ENCODE measurements around the gene PRAMEF8. TPM values are rescaled to one million over a fixed set of nuclear protein-coding genes. Genes with fewer than 3 reads are reported as not detected.
"Not testable (repeated sequence)": the region's sequence is repeated elsewhere in the genome, so short reads cannot be mapped to it uniquely, and the experiment has no call there.

PRAMEF8 gene
- polyA plus RNA-seq, result not detected
- long read RNA-seq, donor 1, result 0 reads
- long read RNA-seq, donor 2, result 0 reads
- long read RNA-seq, donor 3, result 0 reads
- long read RNA-seq, donor 4, result 0 reads
- long read RNA-seq, donor 5, result 0 reads
- long read RNA-seq, donor 6, result 0 reads
- long read RNA-seq, donor 7, result 0 reads
- long read RNA-seq, donor 8, result 0 reads
- long read RNA-seq, donor 9, result 0 reads
- long read RNA-seq, donor 10, result 0 reads
- long read RNA-seq, donor 11, result 0 reads

- H3K4me3 ChIP-seq (ENCODE audit: low read length); DNase-seq; H3K27ac ChIP-seq (ENCODE audit: low read length); H3K36me3 ChIP-seq (ENCODE audit: control insufficient read depth, insufficient read depth, low read length); H3K9me3 ChIP-seq (ENCODE audit: control insufficient read depth, low read depth, low read length); H3K27me3 ChIP-seq (ENCODE audit: control insufficient read depth, insufficient read depth, low read length); H3K4me1 ChIP-seq (ENCODE audit: control insufficient read depth, insufficient read depth, low read length): not testable (repeated sequence)
- no CpG with 5 or more reads among the region's 1 CpG for WGBS (ENCODE audit: insufficient coverage, low lambda C conversion rate)
Measured at GRCh38 chr1:13285037-13285436, at the start of gene PRAMEF8. PRAMEF8 (minus strand) TSS chr1:13285137; CDS start chr1:13284091, 1,046 bp downstream.

DNA sequence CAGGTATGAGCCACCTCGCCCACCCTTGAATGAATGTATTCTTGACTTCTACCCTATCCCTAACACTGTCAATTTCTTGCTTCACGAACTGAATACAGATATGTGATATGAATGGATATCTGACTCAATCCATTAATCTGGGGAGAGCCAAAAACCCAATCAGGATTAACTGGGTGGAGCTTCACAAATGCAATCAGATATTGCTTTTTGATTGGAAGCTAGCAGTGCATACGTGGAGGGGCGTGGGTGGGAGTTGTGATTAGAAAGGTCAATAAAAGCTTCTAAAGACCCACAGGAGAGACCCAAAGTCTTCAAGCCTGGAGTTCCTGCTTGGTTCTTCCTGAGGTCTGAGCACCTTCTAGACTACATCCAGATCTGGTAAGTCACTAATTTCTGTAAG lies 30.3 kb upstream of the PRAMEF8 start, which contains the start of gene PRAMEF15:
PRAMEF15 (plus strand) TSS at position 301 of the 400 bp plus-strand sequence. CDS start 2,827 bp downstream, outside the sequence.
- not testable (repeated sequence) for H3K9me3 ChIP-seq (ENCODE audit: control insufficient read depth, low read depth, low read length); H3K36me3 ChIP-seq (ENCODE audit: control insufficient read depth, insufficient read depth, low read length); H3K27me3 ChIP-seq (ENCODE audit: control insufficient read depth, insufficient read depth, low read length); H3K4me1 ChIP-seq (ENCODE audit: control insufficient read depth, insufficient read depth, low read length); H3K27ac ChIP-seq (ENCODE audit: low read length); H3K4me3 ChIP-seq (ENCODE audit: low read length); DNase-seq
- no CpG with 5 or more reads among the region's 4 CpGs for WGBS (ENCODE audit: insufficient coverage, low lambda C conversion rate)

DNA sequence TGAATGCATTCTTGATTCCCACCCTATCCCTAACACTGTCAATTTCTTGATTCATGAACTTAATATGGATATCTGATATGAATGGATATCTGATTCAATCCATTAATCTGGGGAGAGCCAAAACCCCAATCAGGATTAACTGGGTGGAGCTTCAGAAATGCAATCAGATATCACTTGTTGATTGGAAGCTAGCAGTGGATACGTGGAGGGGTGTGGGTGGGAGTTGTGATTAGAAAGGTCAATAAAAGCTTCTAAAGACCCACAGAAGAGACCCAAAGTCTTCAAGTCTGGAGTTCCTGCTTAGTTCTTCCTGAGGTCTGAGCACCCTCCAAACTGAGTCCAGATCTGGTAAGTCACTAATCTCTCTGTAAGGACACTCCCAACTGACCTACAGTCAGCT lies 18.3 kb upstream of the PRAMEF8 start, which contains the start of gene PRAMEF33:
PRAMEF33 (plus strand) TSS at position 301 of the 400 bp plus-strand sequence. CDS start 2,416 bp downstream, outside the sequence.
- not testable (repeated sequence) for H3K27me3 ChIP-seq (ENCODE audit: control insufficient read depth, insufficient read depth, low read length); H3K36me3 ChIP-seq (ENCODE audit: control insufficient read depth, insufficient read depth, low read length); DNase-seq; H3K9me3 ChIP-seq (ENCODE audit: control insufficient read depth, low read depth, low read length); H3K27ac ChIP-seq (ENCODE audit: low read length); H3K4me1 ChIP-seq (ENCODE audit: control insufficient read depth, insufficient read depth, low read length); H3K4me3 ChIP-seq (ENCODE audit: low read length)
- no CpG with 5 or more reads among the region's 1 CpG for WGBS (ENCODE audit: insufficient coverage, low lambda C conversion rate)

- H3K27me3 ChIP-seq (ENCODE audit: control insufficient read depth, insufficient read depth, low read length); H3K36me3 ChIP-seq (ENCODE audit: control insufficient read depth, insufficient read depth, low read length); H3K27ac ChIP-seq (ENCODE audit: low read length); DNase-seq; H3K4me1 ChIP-seq (ENCODE audit: control insufficient read depth, insufficient read depth, low read length); H3K4me3 ChIP-seq (ENCODE audit: low read length); H3K9me3 ChIP-seq (ENCODE audit: control insufficient read depth, low read depth, low read length): not testable (repeated sequence)
Measured at GRCh38 chr1:13302197-13302596, 17.3 kb upstream of the PRAMEF8 start.

GRCh38 chr1:13298699-13299098 lies 13.8 kb upstream of the PRAMEF8 start:
- H3K4me1 ChIP-seq (ENCODE audit: control insufficient read depth, insufficient read depth, low read length); H3K9me3 ChIP-seq (ENCODE audit: control insufficient read depth, low read depth, low read length); H3K27me3 ChIP-seq (ENCODE audit: control insufficient read depth, insufficient read depth, low read length); H3K36me3 ChIP-seq (ENCODE audit: control insufficient read depth, insufficient read depth, low read length); H3K27ac ChIP-seq (ENCODE audit: low read length); DNase-seq; H3K4me3 ChIP-seq (ENCODE audit: low read length): not testable (repeated sequence)
- WGBS (ENCODE audit: insufficient coverage, low lambda C conversion rate), result no CpG with 5 or more reads among the region's 27 CpGs

DNA sequence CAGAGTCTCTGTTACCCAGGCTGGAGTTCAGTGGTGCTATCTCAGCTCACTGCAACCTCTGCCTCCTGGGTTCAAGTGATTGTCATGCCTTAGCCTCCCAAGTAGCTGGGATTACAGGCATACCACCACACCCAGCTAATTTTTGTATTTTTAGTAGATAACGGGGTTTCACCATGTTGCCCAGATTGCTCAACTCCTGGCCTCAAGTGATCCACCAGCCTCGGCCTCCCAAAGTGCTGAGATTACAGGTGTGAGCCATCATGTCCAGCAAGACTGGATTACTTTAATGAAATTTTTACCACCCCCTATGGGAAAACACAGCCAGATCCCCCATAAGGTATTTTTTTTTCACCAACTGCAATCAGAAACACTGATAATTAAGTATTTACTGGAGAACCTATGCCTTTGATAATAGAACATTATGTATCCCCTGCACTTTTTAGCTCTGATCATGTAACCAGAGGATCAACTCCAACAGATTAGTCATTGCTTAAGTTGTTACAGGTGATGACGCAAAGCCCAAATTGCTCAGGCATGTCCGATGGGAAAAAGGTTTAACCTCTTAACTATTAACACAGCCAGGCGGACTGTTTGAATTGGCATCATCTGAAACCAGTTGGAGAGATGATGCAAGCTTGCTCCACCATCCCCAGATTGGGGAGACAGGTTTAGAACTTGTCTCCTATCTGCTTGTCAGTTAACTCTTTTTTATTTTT lies 12.4 kb upstream of the PRAMEF8 start:
- not testable (repeated sequence) for DNase-seq; H3K9me3 ChIP-seq (ENCODE audit: control insufficient read depth, low read depth, low read length); H3K4me1 ChIP-seq (ENCODE audit: control insufficient read depth, insufficient read depth, low read length); H3K27me3 ChIP-seq (ENCODE audit: control insufficient read depth, insufficient read depth, low read length); H3K27ac ChIP-seq (ENCODE audit: low read length); H3K4me3 ChIP-seq (ENCODE audit: low read length); H3K36me3 ChIP-seq (ENCODE audit: control insufficient read depth, insufficient read depth, low read length)
- no CpG with 5 or more reads among the region's 5 CpGs for WGBS (ENCODE audit: insufficient coverage, low lambda C conversion rate)

GRCh38 chr1:13289030-13289429 lies 4.1 kb upstream of the PRAMEF8 start:
- H3K9me3 ChIP-seq (ENCODE audit: control insufficient read depth, low read depth, low read length); H3K4me1 ChIP-seq (ENCODE audit: control insufficient read depth, insufficient read depth, low read length); H3K4me3 ChIP-seq (ENCODE audit: low read length); H3K36me3 ChIP-seq (ENCODE audit: control insufficient read depth, insufficient read depth, low read length); H3K27ac ChIP-seq (ENCODE audit: low read length); DNase-seq; H3K27me3 ChIP-seq (ENCODE audit: control insufficient read depth, insufficient read depth, low read length): not testable (repeated sequence)
- no CpG with 5 or more reads among the region's 3 CpGs for WGBS (ENCODE audit: insufficient coverage, low lambda C conversion rate)

DNA sequence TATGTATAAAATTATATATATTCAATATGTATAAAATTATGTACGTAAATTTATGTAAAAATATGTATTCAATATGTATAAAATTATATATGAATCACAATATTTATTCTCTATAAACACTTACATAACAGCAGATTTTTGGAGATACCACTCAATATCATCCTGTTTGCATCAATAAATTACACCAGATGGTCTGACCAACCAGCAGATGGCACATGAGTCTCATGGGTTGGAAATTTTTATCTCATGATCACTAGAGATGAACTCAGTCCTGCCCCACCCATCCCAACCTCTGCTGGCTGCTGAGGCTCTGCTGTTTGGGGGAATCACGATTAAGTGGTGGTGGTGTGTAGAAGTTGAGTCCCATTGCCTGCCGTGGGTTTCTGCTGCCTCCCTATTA lies 5.3 kb downstream of the PRAMEF8 start:
- H3K9me3 ChIP-seq (ENCODE audit: control insufficient read depth, low read depth, low read length), result not testable (repeated sequence)
- no CpG with 5 or more reads among the region's 3 CpGs for WGBS (ENCODE audit: insufficient coverage, low lambda C conversion rate)

GRCh38 chr1:13277016-13277415 lies 7.9 kb downstream of the PRAMEF8 start:
- H3K27me3 ChIP-seq (ENCODE audit: control insufficient read depth, insufficient read depth, low read length); H3K27ac ChIP-seq (ENCODE audit: low read length); H3K36me3 ChIP-seq (ENCODE audit: control insufficient read depth, insufficient read depth, low read length); H3K4me3 ChIP-seq (ENCODE audit: low read length); H3K9me3 ChIP-seq (ENCODE audit: control insufficient read depth, low read depth, low read length); DNase-seq; H3K4me1 ChIP-seq (ENCODE audit: control insufficient read depth, insufficient read depth, low read length): not testable (repeated sequence)
- no CpG with 5 or more reads among the region's 6 CpGs for WGBS (ENCODE audit: insufficient coverage, low lambda C conversion rate)

More for the DNA sequence above, 5.3 kb downstream of the PRAMEF8 start:
- not testable (repeated sequence) for H3K4me3 ChIP-seq (ENCODE audit: low read length); DNase-seq; H3K4me1 ChIP-seq (ENCODE audit: control insufficient read depth, insufficient read depth, low read length); H3K27ac ChIP-seq (ENCODE audit: low read length); H3K27me3 ChIP-seq (ENCODE audit: control insufficient read depth, insufficient read depth, low read length); H3K36me3 ChIP-seq (ENCODE audit: control insufficient read depth, insufficient read depth, low read length)

DNA sequence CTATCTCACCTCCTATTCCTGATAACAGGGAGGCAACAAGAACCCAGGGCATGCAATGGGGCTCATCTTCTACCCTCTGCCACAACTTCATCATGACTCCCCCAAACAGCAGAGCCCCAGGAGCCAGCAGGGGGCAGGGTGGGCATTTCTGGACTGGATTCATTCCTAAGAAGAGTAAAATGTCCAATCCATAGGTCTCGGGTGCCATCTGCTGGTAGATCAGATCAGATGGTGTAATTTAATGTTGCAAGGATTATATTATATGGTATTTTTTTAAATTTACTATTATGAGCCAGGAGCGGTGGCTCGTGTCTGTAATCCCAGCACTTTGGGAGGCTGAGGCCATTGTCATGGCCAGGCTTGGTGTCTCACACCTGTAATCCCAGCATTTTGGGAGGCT lies 19.8 kb downstream of the PRAMEF8 start:
- not testable (repeated sequence) for H3K27ac ChIP-seq (ENCODE audit: low read length); H3K9me3 ChIP-seq (ENCODE audit: control insufficient read depth, low read depth, low read length); H3K4me3 ChIP-seq (ENCODE audit: low read length); H3K4me1 ChIP-seq (ENCODE audit: control insufficient read depth, insufficient read depth, low read length); H3K36me3 ChIP-seq (ENCODE audit: control insufficient read depth, insufficient read depth, low read length); H3K27me3 ChIP-seq (ENCODE audit: control insufficient read depth, insufficient read depth, low read length); DNase-seq
- WGBS (ENCODE audit: insufficient coverage, low lambda C conversion rate), result no CpG with 5 or more reads among the region's 3 CpGs

- WGBS (ENCODE audit: insufficient coverage, low lambda C conversion rate), result no CpG with 5 or more reads among the region's 5 CpGs
- H3K4me1 ChIP-seq (ENCODE audit: control insufficient read depth, insufficient read depth, low read length); H3K27me3 ChIP-seq (ENCODE audit: control insufficient read depth, insufficient read depth, low read length); H3K27ac ChIP-seq (ENCODE audit: low read length); H3K4me3 ChIP-seq (ENCODE audit: low read length); H3K9me3 ChIP-seq (ENCODE audit: control insufficient read depth, low read depth, low read length); DNase-seq; H3K36me3 ChIP-seq (ENCODE audit: control insufficient read depth, insufficient read depth, low read length): not testable (repeated sequence)
Measured at GRCh38 chr1:13253898-13254297, 31.0 kb downstream of the PRAMEF8 start, which contains the start of gene PRAMEF5. PRAMEF5 (plus strand) TSS chr1:13254198; CDS start chr1:13259269, 5,071 bp downstream.
